GM23248 (cell line): Measurements from ENCODE around the gene AGTR1. TPM values are rescaled to one million over a fixed set of nuclear protein-coding genes. Genes with fewer than 3 reads are reported as not detected.

Experiments used
- DNase-seq: peaks from one replicate; pipeline ENCODE4 v3.0.0-alpha.2; 2015
- H2AFZ ChIP-seq: fragments of 200-600 bp; sonication (generic); 2 replicates; pipeline ENCODE4 v1.6.1; 2016; ENCODE audit warnings: antibody characterized with exemption
- H3F3A ChIP-seq: fragments of 200-600 bp; sonication (generic); 2 replicates; pipeline ENCODE4 v1.6.1; 2016; ENCODE audit warnings: mild to moderate bottlenecking, antibody characterized with exemption, mixed run types; ENCODE audit not compliant: insufficient read depth
- H3K27ac ChIP-seq: fragments of 200-600 bp; sonication (generic); 2 replicates; pipeline ENCODE4 v1.5.1; 2016; ENCODE audit warnings: mild to moderate bottlenecking
- H3K27me3 ChIP-seq: fragments of 200-600 bp; sonication (generic); replicated peaks from 2 replicates; pipeline ENCODE4 v1.6.1; 2016; ENCODE audit warnings: mild to moderate bottlenecking; ENCODE audit not compliant: insufficient read depth
- H3K36me3 ChIP-seq: fragments of 200-600 bp; sonication (generic); 2 replicates; pipeline ENCODE4 v1.6.1; 2016; ENCODE audit warnings: low read depth, mild to moderate bottlenecking
- H3K4me1 ChIP-seq: fragments of 200-600 bp; sonication (generic); 2 replicates; pipeline ENCODE4 v1.6.1; 2016; ENCODE audit warnings: mild to moderate bottlenecking; ENCODE audit not compliant: insufficient read depth
- H3K4me2 ChIP-seq: fragments of 200-600 bp; sonication (generic); one replicate; pipeline ENCODE4 v1.6.1; 2016; ENCODE audit warnings: mild to moderate bottlenecking; ENCODE audit not compliant: unreplicated experiment
- H3K4me3 ChIP-seq: fragments of 200-600 bp; sonication (generic); 2 replicates; pipeline ENCODE4 v1.5.1; 2016; ENCODE audit warnings: mild to moderate bottlenecking
- H3K79me2 ChIP-seq: fragments of 200-600 bp; sonication (generic); 2 replicates; pipeline ENCODE4 v1.6.1; 2016; ENCODE audit warnings: mild to moderate bottlenecking; ENCODE audit not compliant: insufficient read depth
- H3K9ac ChIP-seq: fragments of 200-600 bp; sonication (generic); 2 replicates; pipeline ENCODE4 v1.6.1; 2016; ENCODE audit warnings: mild to moderate bottlenecking
- H3K9me2 ChIP-seq: fragments of 200-600 bp; sonication (generic); 2 replicates; pipeline ENCODE4 v1.6.1; 2016; ENCODE audit warnings: mixed run types, mild to moderate bottlenecking, moderate library complexity; ENCODE audit not compliant: insufficient read depth
- H3K9me3 ChIP-seq: fragments of 200-600 bp; sonication (generic); one replicate; pipeline ENCODE4 v1.6.1; 2017; ENCODE audit warnings: low read depth
- H4K20me1 ChIP-seq: fragments of 200-600 bp; sonication (generic); 2 replicates; pipeline ENCODE4 v1.6.0; 2016; ENCODE audit not compliant: insufficient read depth
- EZH2 ChIP-seq: fragments of 200-600 bp; sonication (generic); IDR thresholded peaks from 2 replicates; pipeline ENCODE4 v1.6.1; 2018; ENCODE audit warnings: antibody characterized with exemption, mild to moderate bottlenecking; ENCODE audit not compliant: insufficient read depth, poor library complexity, severe bottlenecking
- EZH2phosphoT487 ChIP-seq: fragments of 200-600 bp; sonication (generic); IDR thresholded peaks from 2 replicates; pipeline ENCODE4 v1.6.1; 2018; ENCODE audit warnings: antibody characterized with exemption, moderate library complexity, mild to moderate bottlenecking, low read depth; ENCODE audit not compliant: insufficient read depth
- WGBS, 2 experiments: methylation state at CpG; one replicate each; pipeline ENCODE4 v1.1.6; 2015 to 2017; ENCODE audit warnings: low lambda C conversion rate in 2 of 2, low coverage in 1 of 2; ENCODE audit errors: missing lambda C conversion rate in 2 of 2; 5-methylcytosine and 5-hydroxymethylcytosine counted together
- in situ Hi-C: fragments of 300-500 bp; cut with MboI; formaldehyde crosslinking; loops from 2 replicates; pipeline ENCODE4 v1.15.0; 2020
- polyA plus RNA-seq: library from polyadenylated mRNA; unstranded; fragments of >200 nt; fragmentation: Nextera tagmentation; extraction: Ambion mirVana; gene quantifications from 2 replicates; pipeline ENCODE4 v1.2.1, GENCODE V29; 2016
- total RNA-seq: library from RNA; depleted of rRNA; stranded (reverse); fragments of >200 nt; shearing (Covaris generic); gene quantifications from 2 replicates; pipeline ENCODE4 v1.2.3, GENCODE V29; 2014

Gene AGTR1
- total and polyA plus RNA-seq, 2 experiments from 2014 or later: 4.0 TPM

DNA sequence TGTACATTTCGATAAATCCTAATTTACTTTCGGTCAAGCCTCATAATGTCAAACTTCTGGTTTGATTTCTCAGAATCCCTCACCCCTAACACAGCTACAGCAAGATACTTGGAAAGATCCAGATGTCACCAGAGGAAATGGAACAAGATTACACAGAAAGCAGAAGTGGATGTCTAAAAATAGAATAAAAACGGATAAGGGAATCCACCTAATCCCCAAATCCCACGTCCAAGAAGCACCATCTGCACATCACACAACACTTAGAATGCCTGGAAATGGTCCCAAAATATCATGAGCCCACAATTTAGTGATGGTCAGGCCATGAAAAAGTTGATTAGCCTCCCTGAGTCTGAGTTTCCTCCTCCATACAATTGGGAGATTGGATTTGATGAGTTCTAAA is 61.7 kb downstream of the AGTR1 start:
- TF ChIP-seq EZH2: no peak
- TF ChIP-seq EZH2phosphoT487: no peak
- no peaks in the 10 kb centered on the region for H4K20me1 ChIP-seq
- peaks cover 22% of the 10 kb centered on the region for H3F3A ChIP-seq
- H3K4me2 ChIP-seq: no peak overlapping the region
- in situ Hi-C loops: no loop called here
- H3K27ac ChIP-seq: no peak overlapping the region
- H3K27me3 ChIP-seq: no peaks in the 10 kb centered on the region
- H3K79me2 ChIP-seq: no peaks in the 10 kb centered on the region
- no peak for DNase-seq
- WGBS, 2 experiments: 37 to 48% methylated on average over 4 of the region's 4 CpGs
- H3K9me2 ChIP-seq: no peaks in the 10 kb centered on the region
- no peak overlapping the region for H2AFZ ChIP-seq
- H3K4me1 ChIP-seq: peaks cover 14% of the 10 kb centered on the region
- H3K36me3 ChIP-seq: no peaks in the 10 kb centered on the region
- no peak overlapping the region for H3K4me3 ChIP-seq
- H3K9me3 ChIP-seq: no peaks in the 10 kb centered on the region
- no peak overlapping the region for H3K9ac ChIP-seq

DNA sequence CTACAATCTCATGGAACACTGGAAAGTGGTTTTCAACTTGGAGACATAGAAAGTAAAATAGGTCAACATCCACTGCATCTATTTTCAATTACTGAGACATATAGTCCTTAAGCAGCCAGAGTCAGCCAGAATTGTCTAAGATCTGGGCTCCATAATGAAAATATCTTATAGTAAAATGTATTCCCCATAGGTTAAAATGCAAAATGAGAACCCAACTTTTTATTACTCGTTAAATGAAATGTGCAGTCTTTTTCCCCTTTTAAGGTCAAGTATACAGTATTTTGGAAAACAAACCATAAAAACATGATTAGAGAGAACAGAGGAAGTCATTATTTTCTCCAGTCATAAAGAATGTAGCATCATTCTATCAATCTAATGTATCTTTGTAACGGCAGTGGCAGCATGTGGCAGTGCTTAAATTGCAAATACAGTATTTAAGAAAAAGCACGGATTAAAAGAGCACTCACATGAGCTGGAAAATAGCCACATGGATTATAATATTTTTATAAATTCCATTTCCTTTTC is 65.5 kb downstream of the AGTR1 start:
- Histone ChIP-seq H3K9me3 (no peaks in the 10 kb centered on the region), H4K20me1 (no peaks in the 10 kb centered on the region), H3K36me3 (no peaks in the 10 kb centered on the region), H3K79me2 (no peaks in the 10 kb centered on the region), H3K27me3 (no peaks in the 10 kb centered on the region), H3K27ac (no peak overlapping the region), H3K4me3 (no peak overlapping the region), H3F3A (peaks cover 4% of the 10 kb centered on the region; the same call in 1 of the 2 replicates), H3K4me1 (peaks cover 2% of the 10 kb centered on the region), H3K9me2 (no peaks in the 10 kb centered on the region), H3K4me2 (no peak overlapping the region), H2AFZ (no peak overlapping the region), H3K9ac (no peak overlapping the region)
- in situ Hi-C loops: no loop called here
- DNase-seq: no peak
- no peak for TF ChIP-seq EZH2
- TF ChIP-seq EZH2phosphoT487: no peak
- 63 to 69% methylated on average over 3 of the region's 3 CpGs for WGBS, 2 experiments

DNA sequence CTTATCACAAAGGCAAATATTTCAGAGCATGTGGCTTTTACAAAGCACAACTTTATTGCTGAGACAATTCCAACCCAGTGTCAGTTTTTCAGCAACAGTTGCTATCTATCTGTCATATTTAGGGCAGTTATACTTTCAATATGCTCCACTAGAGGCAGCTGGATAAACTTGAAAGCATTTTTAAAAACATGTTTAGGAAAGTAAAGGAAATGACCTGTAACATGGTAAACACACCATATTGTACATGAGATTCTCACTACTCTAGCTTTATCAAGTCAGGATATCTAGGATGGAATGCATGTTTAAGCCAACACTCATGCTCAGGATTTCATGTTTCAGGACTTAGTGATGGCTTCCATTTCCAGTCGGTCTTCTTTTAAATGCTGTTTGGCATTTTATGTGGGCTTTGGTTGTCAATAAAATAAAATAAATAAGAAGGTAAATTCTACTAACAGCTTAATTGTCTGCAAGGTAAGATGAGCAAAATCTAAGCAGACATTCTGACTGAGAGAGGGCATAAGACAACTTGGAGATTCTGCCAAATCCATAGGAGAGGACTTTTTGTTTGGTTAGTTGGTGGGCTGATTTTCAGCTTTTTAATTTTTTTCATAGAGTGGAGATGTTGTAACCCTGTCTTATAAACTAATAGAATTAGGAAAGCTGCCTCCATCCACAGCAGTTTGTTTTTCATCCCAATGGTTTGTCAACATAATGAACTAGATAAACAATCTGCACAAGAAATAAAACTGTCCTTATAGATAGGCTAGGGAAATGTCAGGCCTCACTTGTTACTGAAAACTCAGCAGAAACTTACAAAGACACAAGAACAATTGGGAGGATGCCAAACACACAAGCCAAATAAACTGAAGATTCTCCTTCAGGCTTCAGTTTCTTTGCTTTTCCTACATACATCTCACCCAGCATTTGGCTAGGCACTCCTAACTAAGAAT is 66.6 kb downstream of the AGTR1 start:
- H3K4me3 ChIP-seq: no peak overlapping the region
- H4K20me1 ChIP-seq: no peaks in the 10 kb centered on the region
- no peak overlapping the region for H3K27ac ChIP-seq
- H3K79me2 ChIP-seq: no peaks in the 10 kb centered on the region
- H3K27me3 ChIP-seq: no peaks in the 10 kb centered on the region
- H3K4me2 ChIP-seq: no peak overlapping the region
- TF ChIP-seq EZH2 (no peak), EZH2phosphoT487 (no peak)
- WGBS, 2 experiments: 30 to 52% methylated on average over 1 of the region's 1 CpG
- no peak overlapping the region for H3K9ac ChIP-seq
- H3K9me2 ChIP-seq: no peaks in the 10 kb centered on the region
- H3K36me3 ChIP-seq: no peaks in the 10 kb centered on the region
- H3K9me3 ChIP-seq: no peaks in the 10 kb centered on the region
- no peaks in the 10 kb centered on the region for H3F3A ChIP-seq
- in situ Hi-C loops: no loop called here
- no peak for DNase-seq
- no peaks in the 10 kb centered on the region for H3K4me1 ChIP-seq
- no peak overlapping the region for H2AFZ ChIP-seq

DNA sequence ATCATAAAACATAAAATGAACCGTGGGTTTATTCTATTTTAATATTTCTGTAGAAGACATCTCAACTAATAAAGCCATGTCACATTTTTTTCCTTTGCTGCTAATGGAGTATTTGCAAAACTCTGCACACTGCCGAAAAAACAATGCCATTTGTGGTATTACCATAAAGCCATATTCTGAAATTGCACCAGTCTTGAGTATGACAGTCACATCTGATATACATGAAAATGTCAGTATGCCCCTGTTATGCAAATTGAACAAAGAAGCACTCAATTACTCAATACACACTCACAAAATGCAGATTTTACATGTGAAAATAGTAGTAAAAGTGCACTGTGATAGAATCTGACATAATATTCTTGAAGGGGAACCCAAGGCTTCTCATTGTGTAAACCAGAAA is 74.7 kb downstream of the AGTR1 start:
- Histone ChIP-seq H3K9me3 (no peaks in the 10 kb centered on the region), H3K9ac (no peak overlapping the region), H3F3A (no peaks in the 10 kb centered on the region), H3K79me2 (no peaks in the 10 kb centered on the region), H3K9me2 (no peaks in the 10 kb centered on the region), H4K20me1 (no peaks in the 10 kb centered on the region), H3K27me3 (no peaks in the 10 kb centered on the region), H2AFZ (no peak overlapping the region), H3K4me3 (no peak overlapping the region), H3K4me2 (no peak overlapping the region), H3K36me3 (no peaks in the 10 kb centered on the region), H3K27ac (no peak overlapping the region), H3K4me1 (no peaks in the 10 kb centered on the region)
- 29 to 36% methylated on average over 2 of the region's 2 CpGs for WGBS, 2 experiments
- DNase-seq: no peak
- no peak for TF ChIP-seq EZH2phosphoT487
- no peak for TF ChIP-seq EZH2
- in situ Hi-C loops: no loop called here
